ENCODE data around the gene FAM209B. TPM values are rescaled to one million over a fixed set of nuclear protein-coding genes. Genes with fewer than 3 reads are reported as not detected.

FAM209B gene
- polyA plus RNA-seq, 4 donors: 0.27 to 1.9 (median 0.31) TPM; not detected in 1

- H3K27me3 ChIP-seq (ENCODE audit: control insufficient read depth in 3 of 3, insufficient read depth in 3 of 3, low read length in 3 of 3): no peaks in the 10 kb centered on the region
- H3K9me3 ChIP-seq (ENCODE audit: control insufficient read depth in 2 of 2, insufficient read depth in 1 of 2, low read depth in 1 of 2, low read length in 1 of 2): no peaks in the 10 kb centered on the region
- H3K4me1 ChIP-seq (ENCODE audit: control insufficient read depth in 3 of 3, insufficient read depth in 2 of 3, low read depth in 1 of 3, low read length in 2 of 3): no peaks in the 10 kb centered on the region
- WGBS, 3 donors: 94 to 95% (median 94%) methylated on average over 10 of the region's 10 CpGs
- FAIRE-seq (no peak), DNase-seq (no peak)
- no peak overlapping the region for H3K4me3 ChIP-seq (ENCODE audit: low read depth in 1 of 3, low read length in 3 of 3)
- H3K27ac ChIP-seq (ENCODE audit: low read depth in 1 of 3, low read length in 2 of 3): no peak overlapping the region
- H3K36me3 ChIP-seq (ENCODE audit: control insufficient read depth in 3 of 3, insufficient read depth in 2 of 3, low read depth in 1 of 3, low read length in 3 of 3): peaks cover 2 to 25% (median 16%) of the 10 kb centered on the region in 3 donors
Observed at GRCh38 chr20:56511926-56512325, 21.1 kb upstream of the FAM209B start.

- H3K4me1 ChIP-seq (ENCODE audit: control insufficient read depth in 3 of 3, insufficient read depth in 2 of 3, low read depth in 1 of 3, low read length in 2 of 3): no peaks in the 10 kb centered on the region
- DNase-seq (no peak), FAIRE-seq (no peak)
- no peaks in the 10 kb centered on the region for H3K27me3 ChIP-seq (ENCODE audit: control insufficient read depth in 3 of 3, insufficient read depth in 3 of 3, low read length in 3 of 3)
- no peak overlapping the region for H3K27ac ChIP-seq (ENCODE audit: low read depth in 1 of 3, low read length in 2 of 3)
- WGBS, 3 donors: 92 to 93% (median 93%) methylated on average over 20 to 22 of the region's 22 CpGs
- H3K4me3 ChIP-seq (ENCODE audit: low read depth in 1 of 3, low read length in 3 of 3): no peak overlapping the region
- H3K36me3 ChIP-seq (ENCODE audit: control insufficient read depth in 3 of 3, insufficient read depth in 2 of 3, low read depth in 1 of 3, low read length in 3 of 3): peaks cover 16 to 40% (median 31%) of the 10 kb centered on the region in 3 donors
- H3K9me3 ChIP-seq (ENCODE audit: control insufficient read depth in 2 of 2, insufficient read depth in 1 of 2, low read depth in 1 of 2, low read length in 1 of 2): peaks cover 0 to 4% of the 10 kb centered on the region in 2 donors
Observed at GRCh38 chr20:56513161-56514150, 19.6 kb upstream of the FAM209B start.

GRCh38 chr20:56516631-56517030 is 16.4 kb upstream of the FAM209B start:
- 76 to 96% (median 92%) methylated on average over 5 of the region's 5 CpGs for WGBS, 3 donors

GRCh38 chr20:56517211-56517610 is 15.8 kb upstream of the FAM209B start:
- no peak overlapping the region for H3K4me3 ChIP-seq (ENCODE audit: low read depth in 1 of 3, low read length in 3 of 3)
- H3K4me1 ChIP-seq (ENCODE audit: control insufficient read depth in 3 of 3, insufficient read depth in 2 of 3, low read depth in 1 of 3, low read length in 2 of 3): no peaks in the 10 kb centered on the region
- DNase-seq: no peak
- no peaks in the 10 kb centered on the region for H3K27me3 ChIP-seq (ENCODE audit: control insufficient read depth in 3 of 3, insufficient read depth in 3 of 3, low read length in 3 of 3)
- WGBS, 3 donors: 93 to 98% (median 96%) methylated on average over 7 of the region's 7 CpGs
- no peak for FAIRE-seq
- peaks cover 0 to 29% of the 10 kb centered on the region in 2 donors for H3K9me3 ChIP-seq (ENCODE audit: control insufficient read depth in 2 of 2, insufficient read depth in 1 of 2, low read depth in 1 of 2, low read length in 1 of 2)
- peaks cover 30 to 60% (median 44%) of the 10 kb centered on the region in 3 donors for H3K36me3 ChIP-seq (ENCODE audit: control insufficient read depth in 3 of 3, insufficient read depth in 2 of 3, low read depth in 1 of 3, low read length in 3 of 3)
- no peak overlapping the region for H3K27ac ChIP-seq (ENCODE audit: low read depth in 1 of 3, low read length in 2 of 3)

More at GRCh38 chr20:56516631-56517030, 16.4 kb upstream of the FAM209B start:
- peaks cover 0 to 25% of the 10 kb centered on the region in 2 donors for H3K9me3 ChIP-seq (ENCODE audit: control insufficient read depth in 2 of 2, insufficient read depth in 1 of 2, low read depth in 1 of 2, low read length in 1 of 2)
- H3K27ac ChIP-seq (ENCODE audit: low read depth in 1 of 3, low read length in 2 of 3): no peak overlapping the region
- H3K4me1 ChIP-seq (ENCODE audit: control insufficient read depth in 3 of 3, insufficient read depth in 2 of 3, low read depth in 1 of 3, low read length in 2 of 3): no peaks in the 10 kb centered on the region
- no peaks in the 10 kb centered on the region for H3K27me3 ChIP-seq (ENCODE audit: control insufficient read depth in 3 of 3, insufficient read depth in 3 of 3, low read length in 3 of 3)
- no peak for DNase-seq
- FAIRE-seq: no peak
- no peak overlapping the region for H3K4me3 ChIP-seq (ENCODE audit: low read depth in 1 of 3, low read length in 3 of 3)
- peaks cover 30 to 63% (median 45%) of the 10 kb centered on the region in 3 donors for H3K36me3 ChIP-seq (ENCODE audit: control insufficient read depth in 3 of 3, insufficient read depth in 2 of 3, low read depth in 1 of 3, low read length in 3 of 3)

- no peak for FAIRE-seq
- H3K4me1 ChIP-seq (ENCODE audit: control insufficient read depth in 3 of 3, insufficient read depth in 2 of 3, low read depth in 1 of 3, low read length in 2 of 3): no peaks in the 10 kb centered on the region
- no peak overlapping the region for H3K4me3 ChIP-seq (ENCODE audit: low read depth in 1 of 3, low read length in 3 of 3)
- peaks cover 0 to 30% of the 10 kb centered on the region in 2 donors for H3K9me3 ChIP-seq (ENCODE audit: control insufficient read depth in 2 of 2, insufficient read depth in 1 of 2, low read depth in 1 of 2, low read length in 1 of 2)
- 84 to 93% (median 91%) methylated on average over 8 of the region's 8 CpGs for WGBS, 3 donors
- no peak for DNase-seq
- no peak overlapping the region for H3K27ac ChIP-seq (ENCODE audit: low read depth in 1 of 3, low read length in 2 of 3)
- peaks cover 30 to 57% (median 40%) of the 10 kb centered on the region in 3 donors for H3K36me3 ChIP-seq (ENCODE audit: control insufficient read depth in 3 of 3, insufficient read depth in 2 of 3, low read depth in 1 of 3, low read length in 3 of 3)
- no peaks in the 10 kb centered on the region for H3K27me3 ChIP-seq (ENCODE audit: control insufficient read depth in 3 of 3, insufficient read depth in 3 of 3, low read length in 3 of 3)
Observed at GRCh38 chr20:56517641-56518040, 15.4 kb upstream of the FAM209B start.

- Histone ChIP-seq H3K4me3 (ENCODE audit: low read depth in 1 of 3, low read length in 3 of 3) (no peak overlapping the region), H3K36me3 (ENCODE audit: control insufficient read depth in 3 of 3, insufficient read depth in 2 of 3, low read depth in 1 of 3, low read length in 3 of 3) (peaks cover 30 to 52% (median 40%) of the 10 kb centered on the region in 3 donors), H3K27me3 (ENCODE audit: control insufficient read depth in 3 of 3, insufficient read depth in 3 of 3, low read length in 3 of 3) (no peaks in the 10 kb centered on the region), H3K4me1 (ENCODE audit: control insufficient read depth in 3 of 3, insufficient read depth in 2 of 3, low read depth in 1 of 3, low read length in 2 of 3) (no peaks in the 10 kb centered on the region), H3K27ac (ENCODE audit: low read depth in 1 of 3, low read length in 2 of 3) (no peak overlapping the region), H3K9me3 (ENCODE audit: control insufficient read depth in 2 of 2, insufficient read depth in 1 of 2, low read depth in 1 of 2, low read length in 1 of 2) (peaks cover 0 to 30% of the 10 kb centered on the region in 2 donors)
- FAIRE-seq: no peak
- no peak for DNase-seq
- 95 to 98% (median 96%) methylated on average over 14 of the region's 14 CpGs for WGBS, 3 donors
Observed at GRCh38 chr20:56518126-56518525, 14.9 kb upstream of the FAM209B start.

- FAIRE-seq (no peak), DNase-seq (no peak)
- WGBS, 3 donors: 93 to 97% (median 94%) methylated on average over 10 of the region's 10 CpGs
- Histone ChIP-seq H3K27me3 (ENCODE audit: control insufficient read depth in 3 of 3, insufficient read depth in 3 of 3, low read length in 3 of 3) (no peaks in the 10 kb centered on the region), H3K27ac (ENCODE audit: low read depth in 1 of 3, low read length in 2 of 3) (no peak overlapping the region), H3K36me3 (ENCODE audit: control insufficient read depth in 3 of 3, insufficient read depth in 2 of 3, low read depth in 1 of 3, low read length in 3 of 3) (peaks cover 30 to 45% (median 34%) of the 10 kb centered on the region in 3 donors), H3K4me3 (ENCODE audit: low read depth in 1 of 3, low read length in 3 of 3) (no peak overlapping the region), H3K9me3 (ENCODE audit: control insufficient read depth in 2 of 2, insufficient read depth in 1 of 2, low read depth in 1 of 2, low read length in 1 of 2) (peaks cover 0 to 30% of the 10 kb centered on the region in 2 donors), H3K4me1 (ENCODE audit: control insufficient read depth in 3 of 3, insufficient read depth in 2 of 3, low read depth in 1 of 3, low read length in 2 of 3) (no peaks in the 10 kb centered on the region)
Observed at GRCh38 chr20:56518721-56519398, 14.2 kb upstream of the FAM209B start.

GRCh38 chr20:56519551-56519950 is 13.5 kb upstream of the FAM209B start:
- H3K4me1 ChIP-seq (ENCODE audit: control insufficient read depth in 3 of 3, insufficient read depth in 2 of 3, low read depth in 1 of 3, low read length in 2 of 3): no peaks in the 10 kb centered on the region
- no peak overlapping the region for H3K4me3 ChIP-seq (ENCODE audit: low read depth in 1 of 3, low read length in 3 of 3)
- H3K36me3 ChIP-seq (ENCODE audit: control insufficient read depth in 3 of 3, insufficient read depth in 2 of 3, low read depth in 1 of 3, low read length in 3 of 3): peaks cover 30 to 40% (median 34%) of the 10 kb centered on the region in 3 donors
- peaks cover 0 to 30% of the 10 kb centered on the region in 2 donors for H3K9me3 ChIP-seq (ENCODE audit: control insufficient read depth in 2 of 2, insufficient read depth in 1 of 2, low read depth in 1 of 2, low read length in 1 of 2)
- H3K27me3 ChIP-seq (ENCODE audit: control insufficient read depth in 3 of 3, insufficient read depth in 3 of 3, low read length in 3 of 3): no peaks in the 10 kb centered on the region
- WGBS, 3 donors: 99% methylated on average over 10 of the region's 10 CpGs
- no peak for DNase-seq
- no peak for FAIRE-seq
- H3K27ac ChIP-seq (ENCODE audit: low read depth in 1 of 3, low read length in 2 of 3): no peak overlapping the region
